HG02763 (cell line): ENCODE measurements around the gene DYNLL1.
"Not testable (repeated sequence)": the region's sequence is repeated elsewhere in the genome, so short reads cannot be mapped to it uniquely, and the experiment has no call there.

Source experiments
- ATAC-seq: cut with Tn5 transposase; IDR thresholded peaks from one replicate; pipeline ENCODE4 v1.9.1; 2021; ENCODE audit warnings: mild to moderate bottlenecking, moderate library complexity; ENCODE audit not compliant: unreplicated experiment

The DYNLL1 gene

GRCh38 chr12:120495731-120496412 lies at the start of gene DYNLL1:
DYNLL1 (plus strand) TSS chr12:120496113; CDS start chr12:120496422, 309 bp downstream.
- ATAC-seq, result peak; percentile 92

GRCh38 chr12:120446844-120447178 lies 49.1 kb upstream of the DYNLL1 start:
- not testable (repeated sequence) for ATAC-seq

GRCh38 chr12:120447992-120448391 lies 47.9 kb upstream of the DYNLL1 start:
- no peak for ATAC-seq

GRCh38 chr12:120452524-120452923 lies 43.4 kb upstream of the DYNLL1 start:
- ATAC-seq, result not testable (repeated sequence)

- ATAC-seq, result no peak
Observed at GRCh38 chr12:120453060-120453750, 42.7 kb upstream of the DYNLL1 start.

GRCh38 chr12:120453977-120454376 lies 41.9 kb upstream of the DYNLL1 start:
- ATAC-seq, result no peak

- ATAC-seq, result no peak
Observed at GRCh38 chr12:120455302-120455701, 40.6 kb upstream of the DYNLL1 start.

GRCh38 chr12:120457133-120457532 lies 38.8 kb upstream of the DYNLL1 start:
- ATAC-seq, result no peak

GRCh38 chr12:120460157-120460556 lies 35.8 kb upstream of the DYNLL1 start:
- no peak for ATAC-seq

- no peak for ATAC-seq
Observed at GRCh38 chr12:120462099-120462640, 33.7 kb upstream of the DYNLL1 start.

- no peak for ATAC-seq
Observed at GRCh38 chr12:120463712-120464111, 32.2 kb upstream of the DYNLL1 start.

- no peak for ATAC-seq
Observed at GRCh38 chr12:120465756-120466155, 30.2 kb upstream of the DYNLL1 start.

GRCh38 chr12:120466560-120467315 lies 29.2 kb upstream of the DYNLL1 start:
- no peak for ATAC-seq

- no peak for ATAC-seq
Observed at GRCh38 chr12:120467439-120467838, 28.5 kb upstream of the DYNLL1 start.

- peak; percentile 1 for ATAC-seq
Observed at GRCh38 chr12:120468325-120468820, 27.5 kb upstream of the DYNLL1 start.

GRCh38 chr12:120468821-120469449 lies 27.0 kb upstream of the DYNLL1 start:
- ATAC-seq, result peak; percentile 26

GRCh38 chr12:120469450-120470149 lies 26.3 kb upstream of the DYNLL1 start, which contains the start of gene SRSF9:
SRSF9 (minus strand) TSS chr12:120469748; CDS start chr12:120469609, 139 bp downstream.
- peak; percentile 86 for ATAC-seq

GRCh38 chr12:120470150-120470784 lies 25.6 kb upstream of the DYNLL1 start:
- no peak for ATAC-seq

GRCh38 chr12:120472521-120472920 lies 23.4 kb upstream of the DYNLL1 start:
- ATAC-seq, result no peak
